ENCODE data around the gene MCTP2. TPM values are rescaled to one million over a fixed set of nuclear protein-coding genes. Genes with fewer than 3 reads are reported as not detected.

The MCTP2 gene
- total RNA-seq, 1 experiment from 2014 or later: 0.19 TPM

- ChIA-PET POLR2A (ENCODE audit: low non-redundant PET) (interaction anchor here (0.6 kb wide), 1 partner anchor 187 kb away, joined by 7 read pairs; no protein-coding TSS in a partner anchor), CTCF (no interaction called here)
- no peaks in the 10 kb centered on the region for H3K9me3 ChIP-seq (ENCODE audit: low read depth, low read length, poor library complexity, severe bottlenecking)
- H3K27ac ChIP-seq (ENCODE audit: low read depth, low read length, poor library complexity, severe bottlenecking): no peak overlapping the region
- intact Hi-C loops (cut with micrococcal nuclease; ENCODE audit: unreplicated experiment): no loop called here
- no peak for TF ChIP-seq CTCF (conservative IDR thresholded peaks at IDR 0.05; ENCODE audit: low read depth, low read length)
- no peak for TF ChIP-seq EZH2 (IDR thresholded peaks at IDR 0.05; ENCODE audit: borderline replicate concordance, low read depth, low read length, poor library complexity, severe bottlenecking)
- no peaks in the 10 kb centered on the region for H3K27me3 ChIP-seq (replicated peaks; ENCODE audit: insufficient read depth, low read depth, low read length, poor library complexity)
- no TSS peak for BruUV-seq (replicated peaks)
- DNase-seq (ENCODE audit: low spot score): no peak
- H3K4me1 ChIP-seq (ENCODE audit: insufficient read depth, low read length, poor library complexity, severe bottlenecking): no peaks in the 10 kb centered on the region
- no peak overlapping the region for H3K4me3 ChIP-seq (ENCODE audit: low read depth, low read length, poor library complexity, severe bottlenecking)
- no peaks in the 10 kb centered on the region for H3K36me3 ChIP-seq (ENCODE audit: insufficient read depth, low read length, poor library complexity, severe bottlenecking)
Observed at GRCh38 chr15:94476686-94477085, 245.3 kb downstream of the MCTP2 start.

GRCh38 chr15:94477913-94478553 lies 246.7 kb downstream of the MCTP2 start:
- intact Hi-C loops (cut with micrococcal nuclease; ENCODE audit: unreplicated experiment): no loop called here
- no peaks in the 10 kb centered on the region for H3K27me3 ChIP-seq (replicated peaks; ENCODE audit: insufficient read depth, low read depth, low read length, poor library complexity)
- TF ChIP-seq EZH2 (IDR thresholded peaks at IDR 0.05; ENCODE audit: borderline replicate concordance, low read depth, low read length, poor library complexity, severe bottlenecking): no peak
- TF ChIP-seq CTCF (conservative IDR thresholded peaks at IDR 0.05; ENCODE audit: low read depth, low read length): no peak
- H3K4me3 ChIP-seq (ENCODE audit: low read depth, low read length, poor library complexity, severe bottlenecking): no peak overlapping the region
- no peaks in the 10 kb centered on the region for H3K4me1 ChIP-seq (ENCODE audit: insufficient read depth, low read length, poor library complexity, severe bottlenecking)
- no TSS peak for BruUV-seq (replicated peaks)
- ChIA-PET POLR2A (ENCODE audit: low non-redundant PET) (no interaction called here), CTCF (no interaction called here)
- no peaks in the 10 kb centered on the region for H3K9me3 ChIP-seq (ENCODE audit: low read depth, low read length, poor library complexity, severe bottlenecking)
- no peak for DNase-seq (ENCODE audit: low spot score)
- no peak overlapping the region for H3K27ac ChIP-seq (ENCODE audit: low read depth, low read length, poor library complexity, severe bottlenecking)
- H3K36me3 ChIP-seq (ENCODE audit: insufficient read depth, low read length, poor library complexity, severe bottlenecking): no peaks in the 10 kb centered on the region

GRCh38 chr15:94478763-94479162 lies 247.4 kb downstream of the MCTP2 start:
- Histone ChIP-seq H3K36me3 (ENCODE audit: insufficient read depth, low read length, poor library complexity, severe bottlenecking) (no peaks in the 10 kb centered on the region), H3K4me1 (ENCODE audit: insufficient read depth, low read length, poor library complexity, severe bottlenecking) (no peaks in the 10 kb centered on the region), H3K9me3 (ENCODE audit: low read depth, low read length, poor library complexity, severe bottlenecking) (no peaks in the 10 kb centered on the region), H3K4me3 (ENCODE audit: low read depth, low read length, poor library complexity, severe bottlenecking) (no peak overlapping the region), H3K27me3 (replicated peaks; ENCODE audit: insufficient read depth, low read depth, low read length, poor library complexity) (no peaks in the 10 kb centered on the region), H3K27ac (ENCODE audit: low read depth, low read length, poor library complexity, severe bottlenecking) (no peak overlapping the region)
- no TSS peak for BruUV-seq (replicated peaks)
- ChIA-PET POLR2A (ENCODE audit: low non-redundant PET) (no interaction called here), CTCF (no interaction called here)
- no peak for DNase-seq (ENCODE audit: low spot score)
- intact Hi-C loops (cut with micrococcal nuclease; ENCODE audit: unreplicated experiment): no loop called here
- TF ChIP-seq EZH2 (IDR thresholded peaks at IDR 0.05; ENCODE audit: borderline replicate concordance, low read depth, low read length, poor library complexity, severe bottlenecking) (no peak), CTCF (conservative IDR thresholded peaks at IDR 0.05; ENCODE audit: low read depth, low read length) (no peak)
